NCI-H2081 treated with DMSO at 0.1 percent for 48 hours (cell line): ENCODE results near the gene PCNT.
"Not testable (repeated sequence)": the region's sequence is repeated elsewhere in the genome, so short reads cannot be mapped to it uniquely, and the experiment has no call there.

Source experiments
- DNase-seq: peaks from one replicate; lab custom pipeline; 2025; lab: John Stamatoyannopoulos, UW

Gene PCNT

DNA sequence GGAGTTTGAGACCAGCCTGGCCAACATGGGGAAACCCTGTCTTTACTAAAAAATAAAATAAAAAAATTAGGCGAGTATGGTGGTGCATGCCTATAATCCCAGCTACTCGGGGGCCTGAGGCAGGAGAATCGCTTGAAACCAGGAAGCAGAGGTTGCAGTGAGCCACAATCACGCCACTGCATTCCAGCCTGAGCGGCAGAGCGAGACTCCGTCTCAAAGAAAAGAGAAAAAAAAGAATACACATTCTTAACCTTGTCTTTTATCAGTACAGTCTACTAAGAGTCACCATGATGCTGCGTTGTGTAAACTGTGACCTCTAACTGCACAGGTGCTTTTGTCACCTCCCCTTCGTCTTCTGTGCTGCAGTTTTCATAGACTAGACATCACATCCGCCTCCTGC, 37.2 kb downstream of the PCNT start:
- no peak for DNase-seq

GRCh38 chr21:46361935-46362334, 38.0 kb downstream of the PCNT start:
- DNase-seq = no peak

GRCh38 chr21:46362946-46363345, 39.0 kb downstream of the PCNT start:
- DNase-seq = no peak

DNA sequence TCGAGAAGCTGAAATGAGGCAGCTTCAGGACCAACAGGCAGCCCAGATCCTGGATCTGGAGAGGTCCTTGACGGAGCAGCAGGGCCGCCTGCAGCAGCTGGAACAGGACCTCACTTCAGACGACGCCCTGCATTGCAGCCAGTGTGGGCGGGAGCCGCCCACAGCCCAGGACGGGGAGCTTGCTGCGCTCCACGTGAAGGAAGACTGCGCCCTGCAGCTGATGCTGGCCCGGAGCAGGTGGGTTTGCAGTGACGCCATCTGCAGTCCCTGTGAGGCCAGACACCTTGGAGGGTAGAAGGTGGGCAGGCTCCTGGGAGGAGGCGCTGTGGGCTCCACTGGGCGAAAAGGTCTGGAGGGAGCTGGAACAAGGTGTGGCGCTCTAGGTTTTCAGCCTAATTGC, 39.7 kb downstream of the PCNT start:
- no peak for DNase-seq

- DNase-seq = no peak
These were observed 42.1 kb downstream of the PCNT start for GRCh38 chr21:46366091-46366490.

DNA sequence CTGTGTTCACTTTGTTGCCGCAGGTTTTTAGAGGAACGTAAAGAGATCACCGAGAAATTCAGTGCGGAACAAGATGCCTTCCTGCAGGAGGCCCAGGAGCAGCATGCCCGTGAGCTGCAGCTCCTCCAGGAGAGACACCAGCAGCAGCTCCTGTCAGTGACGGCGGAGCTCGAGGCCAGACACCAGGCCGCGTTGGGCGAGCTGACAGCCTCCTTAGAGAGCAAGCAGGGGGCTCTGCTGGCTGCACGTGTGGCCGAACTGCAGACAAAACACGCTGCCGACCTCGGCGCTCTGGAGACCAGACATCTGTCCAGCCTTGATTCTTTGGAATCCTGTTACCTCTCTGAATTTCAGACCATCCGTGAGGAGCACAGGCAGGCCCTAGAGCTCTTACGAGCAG, 42.6 kb downstream of the PCNT start:
- no peak for DNase-seq

DNA sequence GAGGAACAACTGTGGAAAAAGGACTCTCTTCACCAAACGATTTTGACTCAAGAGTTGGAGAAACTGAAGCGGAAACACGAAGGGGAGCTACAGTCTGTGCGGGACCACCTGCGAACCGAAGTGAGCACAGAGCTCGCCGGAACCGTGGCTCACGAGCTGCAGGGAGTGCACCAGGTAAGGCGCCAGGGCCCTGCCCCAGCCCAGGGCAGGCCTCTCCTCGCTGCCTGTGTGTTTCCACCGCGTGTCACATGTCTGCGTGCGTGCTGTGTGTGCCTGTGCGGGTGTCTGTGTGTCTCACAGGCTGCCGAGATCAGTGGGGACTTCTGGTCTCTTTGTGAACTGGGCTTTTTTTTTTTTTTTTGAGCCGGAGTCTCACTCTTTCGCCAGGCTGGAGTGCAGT, 43.0 kb downstream of the PCNT start:
- no peak for DNase-seq

DNA sequence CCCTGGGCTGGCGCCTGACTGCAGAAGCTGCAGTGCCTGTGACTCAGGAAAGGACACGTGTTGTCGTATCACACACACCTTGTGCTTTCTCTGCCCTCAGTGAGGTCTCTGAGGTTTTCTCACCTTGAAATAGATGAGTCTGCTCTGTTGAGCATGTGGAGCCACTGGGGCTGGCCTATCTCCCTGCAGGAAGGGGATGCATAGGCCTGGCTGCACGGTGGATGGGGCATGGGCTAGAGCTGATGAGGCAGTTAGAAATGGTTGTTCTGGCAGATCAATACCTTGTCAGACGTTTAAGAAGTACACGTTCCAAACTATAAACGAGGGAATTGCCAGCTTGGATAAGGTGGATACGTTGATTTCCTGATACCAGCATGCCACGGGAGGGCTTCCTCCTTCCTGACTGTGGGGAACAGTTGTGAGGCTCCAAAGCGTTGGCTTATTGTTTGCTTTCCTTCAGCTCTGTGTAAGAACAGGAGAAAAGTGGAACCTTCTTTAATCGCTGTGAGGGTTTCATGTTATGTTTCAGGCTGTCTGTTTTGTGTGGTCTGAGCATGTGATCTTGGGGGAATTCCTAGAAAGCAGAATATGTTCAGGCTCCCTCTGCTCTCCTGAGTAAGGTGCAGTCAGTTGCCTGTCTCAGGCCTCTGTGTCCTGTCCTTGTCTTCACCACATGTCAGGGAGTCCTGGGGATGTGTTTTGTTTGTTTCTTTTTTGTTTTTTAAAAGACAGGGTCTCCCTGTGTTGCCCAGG, 44.8 kb downstream of the PCNT start:
- DNase-seq = no peak

DNA sequence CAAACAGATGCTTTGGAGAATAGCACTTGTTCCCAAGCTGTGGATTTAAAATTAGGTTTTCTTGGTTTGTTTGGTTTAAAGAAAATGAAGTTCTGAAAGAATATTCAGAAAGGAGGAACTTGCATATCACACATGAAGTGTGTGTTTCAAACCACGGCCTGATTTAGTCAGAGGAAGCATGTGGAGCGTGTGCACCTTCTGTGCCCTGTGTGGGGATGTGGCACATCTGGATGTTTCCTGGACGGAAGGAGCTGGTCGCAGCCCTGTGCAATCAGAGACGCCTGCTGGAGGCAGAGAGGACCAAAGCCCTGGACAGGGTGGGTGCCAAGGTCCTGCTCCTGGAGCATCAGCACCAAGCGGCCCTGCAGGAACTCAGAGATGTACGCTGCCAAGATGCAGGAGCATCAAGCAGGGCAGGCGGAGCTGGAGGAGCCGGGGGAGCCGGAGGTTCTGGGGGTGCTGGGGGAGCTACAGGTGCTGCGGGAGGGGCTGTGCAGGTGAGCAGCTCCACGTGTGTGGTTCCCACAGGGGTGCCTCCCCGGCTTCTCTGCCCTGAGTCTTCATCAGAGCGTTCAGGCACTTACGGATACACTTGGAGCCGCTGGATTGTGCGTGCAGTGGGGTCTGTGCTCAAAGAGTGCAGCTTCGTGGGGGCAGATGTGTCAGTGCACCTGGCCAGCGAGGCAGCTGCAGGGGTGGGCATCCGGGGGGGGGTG, 45.7 kb downstream of the PCNT start:
- DNase-seq = no peak

DNA sequence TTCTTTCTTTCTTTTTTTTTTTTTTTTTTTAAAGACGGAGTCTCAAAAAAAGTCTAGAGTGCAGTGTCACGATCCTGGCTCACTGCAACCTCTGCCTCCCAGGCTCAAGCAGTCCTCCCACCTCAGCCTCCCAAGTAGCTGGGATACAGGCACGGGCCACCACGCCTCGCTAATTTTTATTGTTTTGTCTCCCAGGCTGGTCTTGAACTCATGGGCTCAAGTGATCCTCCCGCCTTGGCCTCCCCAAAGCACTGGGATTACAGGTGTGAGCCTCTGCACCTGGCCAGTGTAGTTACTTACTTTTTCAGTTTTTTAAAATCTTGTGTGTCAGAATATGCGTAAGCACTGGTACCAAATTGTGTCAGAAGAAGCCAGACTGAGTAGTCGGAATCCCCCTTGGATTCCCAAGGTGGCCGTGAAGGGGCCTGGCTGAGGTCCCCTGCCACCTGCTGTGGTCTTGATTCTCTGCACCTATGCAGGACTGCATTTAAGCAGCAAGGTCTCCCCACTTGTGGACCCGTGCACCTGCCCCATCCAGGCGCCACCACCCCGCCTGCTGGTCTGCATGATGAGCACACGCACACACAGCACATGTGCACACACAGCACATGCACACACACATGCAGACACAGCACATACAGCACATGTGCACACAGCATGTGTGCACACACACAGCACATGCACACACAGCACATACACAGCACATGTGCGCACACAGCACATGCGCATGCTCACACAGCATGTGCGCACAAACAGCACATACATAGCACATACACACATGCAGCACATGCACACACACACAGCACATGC, 47.5 kb downstream of the PCNT start:
- no peak for DNase-seq

DNA sequence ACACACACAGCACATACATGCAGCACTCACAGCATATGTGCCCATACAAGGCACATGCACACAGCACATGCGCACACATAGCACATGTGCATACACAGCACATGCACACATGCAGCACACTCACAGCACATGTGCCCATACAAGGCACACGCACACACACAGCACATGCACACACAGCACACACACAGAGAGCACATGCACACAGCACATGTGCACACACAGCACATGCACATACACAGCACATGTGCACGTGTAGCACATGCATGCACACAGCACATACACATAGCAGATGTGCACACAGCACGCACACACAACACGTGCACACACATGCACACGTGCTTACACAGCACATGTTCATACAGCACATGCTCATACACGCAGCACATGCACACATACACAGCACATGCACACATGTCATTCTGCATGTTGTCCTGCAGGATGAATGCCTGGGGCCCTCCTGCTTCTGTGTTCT, 48.1 kb downstream of the PCNT start:
- no peak for DNase-seq

DNA sequence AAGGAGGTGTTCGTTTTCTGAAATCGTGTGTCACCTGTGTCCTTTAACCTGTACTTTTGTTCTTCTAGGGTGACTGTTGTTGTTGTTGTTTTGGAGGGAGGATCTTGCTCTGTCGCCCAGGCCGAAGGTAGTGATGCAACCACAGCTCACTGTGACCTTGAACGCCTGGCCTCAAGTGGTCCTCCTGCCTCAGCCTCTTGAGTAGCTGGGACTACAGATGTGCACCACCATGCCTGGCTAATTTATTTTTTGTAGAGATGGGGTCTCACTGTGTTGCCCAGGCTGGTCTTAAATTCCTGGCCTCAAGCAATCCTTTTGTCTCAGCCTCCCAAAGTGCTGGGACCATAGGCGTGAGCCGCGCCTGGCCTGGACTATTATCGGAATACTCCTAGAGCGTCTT, 49.0 kb downstream of the PCNT start:
- not testable (repeated sequence) for DNase-seq

DNA sequence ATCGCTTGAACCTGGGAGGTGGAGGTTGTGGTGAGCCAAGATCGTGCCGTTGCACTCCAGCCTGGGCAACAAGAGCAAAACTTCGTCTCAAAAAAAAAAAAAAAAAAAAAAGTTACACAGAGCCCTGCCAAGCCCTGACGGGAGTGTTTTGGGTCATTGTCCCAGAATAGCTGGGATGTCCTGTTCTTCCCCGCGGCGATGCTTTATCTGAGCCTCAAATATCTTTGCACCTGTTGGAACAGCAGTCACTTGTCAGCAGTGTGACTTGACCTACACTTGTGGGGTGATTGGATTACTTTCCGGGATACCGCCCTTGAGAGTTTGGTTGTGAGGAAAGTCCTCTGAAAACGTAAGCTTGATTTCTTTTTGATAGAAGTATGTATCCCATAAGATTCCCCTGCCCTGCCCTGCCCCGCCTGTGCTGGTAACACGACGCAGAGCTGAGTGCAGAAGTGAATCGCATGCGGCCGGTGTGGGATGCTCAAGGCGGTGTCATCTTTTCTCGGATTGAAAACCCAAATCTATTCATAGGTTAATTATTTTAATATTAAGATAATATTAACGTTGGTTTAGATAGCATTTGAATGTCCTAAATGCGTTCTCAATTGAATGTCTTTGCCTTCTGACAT, 50.9 kb downstream of the PCNT start:
- no peak for DNase-seq

DNA sequence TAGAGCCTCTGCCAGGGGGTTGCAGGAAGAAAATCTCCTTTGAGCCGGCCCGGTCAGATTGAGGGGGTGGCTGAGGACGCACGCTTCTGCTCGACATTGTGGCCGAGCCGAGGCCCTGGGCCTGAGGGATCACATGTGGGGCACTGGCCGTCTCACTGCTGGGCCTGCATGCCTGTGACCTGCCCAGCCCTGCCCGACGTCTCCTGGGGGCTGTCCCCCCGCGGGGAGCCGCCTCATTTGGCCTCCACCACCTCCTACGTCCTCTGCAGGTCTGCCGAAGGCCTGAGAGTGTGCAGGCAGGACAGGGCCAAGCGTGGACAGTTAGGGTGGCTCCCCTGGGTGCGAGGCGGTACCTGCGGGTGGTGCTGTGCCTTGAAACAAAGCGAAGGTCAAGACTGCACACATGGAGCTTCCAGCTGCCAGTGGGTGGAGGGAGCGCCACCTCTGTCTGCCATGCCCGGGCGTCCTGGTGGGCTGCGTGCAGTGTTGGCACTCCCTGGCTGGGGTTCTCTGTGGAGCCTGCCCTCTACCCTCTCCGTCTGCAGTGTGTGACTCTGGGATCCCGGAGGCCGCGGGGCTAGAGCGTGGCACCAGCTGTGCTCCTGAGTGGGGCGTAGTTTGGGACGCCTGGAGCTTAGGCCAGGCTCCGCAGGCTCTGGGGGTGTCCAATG, 51.7 kb downstream of the PCNT start:
- DNase-seq = no peak

- DNase-seq = no peak
These were observed 52.3 kb downstream of the PCNT start for GRCh38 chr21:46376231-46376628.

DNA sequence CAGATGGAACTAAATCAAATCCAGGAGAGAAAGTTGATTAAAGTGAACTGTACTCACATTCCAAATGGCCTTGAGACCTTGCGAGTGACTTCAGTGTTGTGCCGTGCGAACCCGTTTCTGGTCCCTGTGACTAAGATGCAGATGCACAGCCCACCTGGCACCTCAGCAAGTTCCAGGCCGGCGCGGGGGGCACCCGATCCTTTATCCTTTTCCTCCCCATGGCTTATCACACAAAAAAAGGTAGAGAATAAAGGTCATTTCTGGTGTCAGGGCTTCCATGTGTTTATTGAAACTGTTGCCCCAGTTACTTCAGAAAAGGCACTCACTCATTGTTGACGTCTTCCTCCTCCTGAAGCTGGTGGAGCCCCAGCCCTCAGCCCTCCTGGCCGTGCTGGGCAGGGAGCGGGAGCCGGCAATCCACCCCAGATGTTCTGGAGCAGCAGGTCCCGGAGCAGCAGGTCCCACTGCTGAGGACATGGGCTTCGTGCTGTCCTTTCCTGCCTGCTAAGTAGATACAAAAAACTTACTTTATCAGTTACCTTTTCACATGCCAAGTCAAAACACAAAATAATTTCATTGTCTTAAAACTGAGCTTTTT, 53.0 kb downstream of the PCNT start:
- DNase-seq = no peak

- no peak for DNase-seq
These were observed 53.8 kb downstream of the PCNT start for GRCh38 chr21:46377789-46378188.

DNA sequence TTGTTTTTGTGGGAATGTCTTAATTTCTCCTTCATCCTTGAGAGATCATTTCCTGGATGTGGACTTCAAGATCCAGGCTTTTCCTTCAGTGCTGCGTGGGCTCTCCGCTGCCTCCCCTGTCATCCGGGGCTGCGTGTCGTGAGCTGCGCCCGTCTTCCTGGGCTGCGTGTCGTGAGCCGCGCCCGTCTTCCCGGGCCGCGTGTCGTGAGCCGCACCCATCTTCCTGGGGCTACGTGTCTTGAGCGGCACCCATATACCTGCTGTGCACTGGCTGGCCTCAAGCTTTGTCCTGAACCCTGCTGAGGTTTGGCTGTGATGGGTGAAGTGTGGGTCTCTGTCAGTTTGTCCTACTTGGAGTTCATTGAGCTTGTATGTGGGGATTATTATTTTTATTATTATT, 55.1 kb downstream of the PCNT start:
- DNase-seq = no peak

GRCh38 chr21:46379691-46380090, 55.7 kb downstream of the PCNT start:
- no peak for DNase-seq

DNA sequence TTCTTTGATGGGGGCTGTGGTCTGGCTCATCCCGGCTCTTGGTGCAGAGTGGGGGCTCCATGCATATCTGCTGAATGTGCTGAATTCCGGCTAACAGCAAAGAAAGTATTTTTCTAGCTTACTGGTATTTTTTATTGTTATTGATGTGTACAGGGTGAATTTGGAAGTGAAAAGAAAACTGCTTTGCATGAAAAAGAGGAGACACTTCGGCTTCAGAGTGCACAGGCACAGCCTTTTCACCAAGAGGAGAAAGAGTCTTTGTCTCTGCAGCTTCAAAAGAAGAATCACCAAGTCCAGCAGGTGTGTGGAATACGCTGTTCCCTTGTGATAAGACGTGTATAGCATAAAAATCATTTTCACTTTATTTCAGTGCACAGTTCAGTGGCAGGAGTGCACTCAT, 57.6 kb downstream of the PCNT start:
- no peak for DNase-seq

DNA sequence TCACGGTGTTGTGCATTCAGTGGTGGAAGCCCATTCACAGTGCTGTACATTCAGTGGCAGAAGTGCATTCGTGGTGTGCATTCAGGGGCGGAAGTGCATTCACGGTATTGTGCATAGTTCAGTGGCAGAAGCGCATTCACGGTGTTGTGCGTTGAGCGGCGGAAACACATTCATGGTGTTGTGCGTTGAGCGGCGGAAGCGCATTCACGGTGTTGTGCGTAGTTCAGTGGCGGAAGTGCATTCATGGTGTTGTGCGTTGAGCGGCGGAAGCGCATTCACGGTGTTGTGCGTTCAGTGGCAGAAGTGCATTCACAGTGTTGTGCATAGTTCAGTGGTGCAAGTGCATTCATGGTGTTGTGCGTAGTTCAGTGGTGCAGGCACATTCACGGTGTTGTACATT, 60.6 kb downstream of the PCNT start:
- no peak for DNase-seq
